HPDE6-E6E7 (cell line): ENCODE data around the gene PKDCC.
"Not testable (repeated sequence)": the region's sequence is repeated elsewhere in the genome, so short reads cannot be mapped to it uniquely, and the experiment has no call there.

ENCODE experiments used
- DNase-seq: peaks from one replicate; pipeline ENCODE4 v3.0.0; 2011; ENCODE audit warnings: missing footprints; ENCODE audit errors: extremely low spot score

The PKDCC gene

GRCh38 chr2:42030200-42030759 is 17.5 kb upstream of the PKDCC start:
- DNase-seq: no peak

- no peak for DNase-seq
Measured at GRCh38 chr2:42030829-42031228, 17.0 kb upstream of the PKDCC start.

GRCh38 chr2:42031281-42032223 is 16.3 kb upstream of the PKDCC start:
- DNase-seq: no peak

- DNase-seq: no peak
Measured at GRCh38 chr2:42032224-42032620, 15.6 kb upstream of the PKDCC start.

GRCh38 chr2:42032745-42033144 is 15.1 kb upstream of the PKDCC start:
- no peak for DNase-seq

GRCh38 chr2:42034096-42034495 is 13.7 kb upstream of the PKDCC start:
- not testable (repeated sequence) for DNase-seq

GRCh38 chr2:42035241-42035640 is 12.6 kb upstream of the PKDCC start:
- no peak for DNase-seq

- DNase-seq: no peak
Measured at GRCh38 chr2:42036413-42036812, 11.4 kb upstream of the PKDCC start.

GRCh38 chr2:42036940-42037339 is 10.9 kb upstream of the PKDCC start:
- no peak for DNase-seq

GRCh38 chr2:42040643-42041278 is 7.1 kb upstream of the PKDCC start:
- DNase-seq: no peak

- DNase-seq: no peak
Measured at GRCh38 chr2:42041377-42042127, 6.3 kb upstream of the PKDCC start.

GRCh38 chr2:42042631-42043355 is 5.0 kb upstream of the PKDCC start:
- no peak for DNase-seq

GRCh38 chr2:42043789-42044394 is 3.9 kb upstream of the PKDCC start:
- no peak for DNase-seq

- DNase-seq: no peak
Measured at GRCh38 chr2:42044939-42045338, 2.9 kb upstream of the PKDCC start.

GRCh38 chr2:42045352-42045751 is 2.5 kb upstream of the PKDCC start:
- no peak for DNase-seq

- no peak for DNase-seq
Measured at GRCh38 chr2:42045848-42046748, 1.7 kb upstream of the PKDCC start.

GRCh38 chr2:42046819-42047487 is 868 bp upstream of the PKDCC start:
- no peak for DNase-seq

- peak; percentile 13 for DNase-seq
Measured at GRCh38 chr2:42048299-42049220, 739 bp downstream of the PKDCC start.
